DOHH2 (cell line): Measurements from ENCODE around the gene CALM3.

Source experiments
- EZH2phosphoT487 ChIP-seq: fragments of 200-600 bp; sonication (generic); IDR thresholded peaks from 2 replicates; pipeline ENCODE4 v1.6.1; 2017; ENCODE audit warnings: borderline replicate concordance, mild to moderate bottlenecking, antibody characterized with exemption, low read length, moderate library complexity, mixed read lengths
- TF ChIP-seq, protein P1 (sequence below): fragments of 200-600 bp; sonication (generic); IDR thresholded peaks from one replicate; pipeline ENCODE4 v1.5.1; 2014; ENCODE audit warnings: antibody characterized with exemption, mild to moderate bottlenecking, low read depth, low read length; ENCODE audit not compliant: poor library complexity, severe bottlenecking

- no peak for TF ChIP-seq EZH2phosphoT487
- TF ChIP-seq, protein P1, sequence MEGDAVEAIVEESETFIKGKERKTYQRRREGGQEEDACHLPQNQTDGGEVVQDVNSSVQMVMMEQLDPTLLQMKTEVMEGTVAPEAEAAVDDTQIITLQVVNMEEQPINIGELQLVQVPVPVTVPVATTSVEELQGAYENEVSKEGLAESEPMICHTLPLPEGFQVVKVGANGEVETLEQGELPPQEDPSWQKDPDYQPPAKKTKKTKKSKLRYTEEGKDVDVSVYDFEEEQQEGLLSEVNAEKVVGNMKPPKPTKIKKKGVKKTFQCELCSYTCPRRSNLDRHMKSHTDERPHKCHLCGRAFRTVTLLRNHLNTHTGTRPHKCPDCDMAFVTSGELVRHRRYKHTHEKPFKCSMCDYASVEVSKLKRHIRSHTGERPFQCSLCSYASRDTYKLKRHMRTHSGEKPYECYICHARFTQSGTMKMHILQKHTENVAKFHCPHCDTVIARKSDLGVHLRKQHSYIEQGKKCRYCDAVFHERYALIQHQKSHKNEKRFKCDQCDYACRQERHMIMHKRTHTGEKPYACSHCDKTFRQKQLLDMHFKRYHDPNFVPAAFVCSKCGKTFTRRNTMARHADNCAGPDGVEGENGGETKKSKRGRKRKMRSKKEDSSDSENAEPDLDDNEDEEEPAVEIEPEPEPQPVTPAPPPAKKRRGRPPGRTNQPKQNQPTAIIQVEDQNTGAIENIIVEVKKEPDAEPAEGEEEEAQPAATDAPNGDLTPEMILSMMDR: no peak
Measured at GRCh38 chr19:46610413-46610775, 9.3 kb downstream of the CALM3 start.
